NCI-H345 (cell line): ENCODE measurements around the gene TAF6.
"Not testable (repeated sequence)": the region's sequence is repeated elsewhere in the genome, so short reads cannot be mapped to it uniquely, and the experiment has no call there.

Experiments used
- DNase-seq: peaks from one replicate; lab custom pipeline; 2025; lab: John Stamatoyannopoulos, UW

TAF6 gene

GRCh38 chr7:100152404-100152803 lies 33.2 kb upstream of the TAF6 start:
- no peak for DNase-seq

GRCh38 chr7:100148559-100149328 lies 29.6 kb upstream of the TAF6 start, which contains the start of gene LAMTOR4:
Gene LAMTOR4 (plus strand): TSS chr7:100148918. CDS start chr7:100148973, 55 bp downstream.
- DNase-seq = peak; percentile 99

GRCh38 chr7:100148225-100148558 lies 29.0 kb upstream of the TAF6 start:
- no peak for DNase-seq

- DNase-seq = no peak
Observed at GRCh38 chr7:100147278-100147677, 28.1 kb upstream of the TAF6 start.

GRCh38 chr7:100146350-100146749 lies 27.2 kb upstream of the TAF6 start:
- not testable (repeated sequence) for DNase-seq

GRCh38 chr7:100142461-100142860 lies 23.3 kb upstream of the TAF6 start:
- DNase-seq = no peak

GRCh38 chr7:100141555-100141949 lies 22.4 kb upstream of the TAF6 start:
- no peak for DNase-seq

GRCh38 chr7:100137851-100138760 lies 18.9 kb upstream of the TAF6 start:
- DNase-seq = no peak

- peak; percentile 66 for DNase-seq
Observed at GRCh38 chr7:100132697-100133151, 13.6 kb upstream of the TAF6 start.

GRCh38 chr7:100132126-100132525 lies 13.0 kb upstream of the TAF6 start:
- no peak for DNase-seq

GRCh38 chr7:100130608-100131453 lies 11.7 kb upstream of the TAF6 start:
- DNase-seq = peak; percentile 77

- not testable (repeated sequence) for DNase-seq
Observed at GRCh38 chr7:100130220-100130607, 11.1 kb upstream of the TAF6 start.

- no peak for DNase-seq
Observed at GRCh38 chr7:100128637-100128963, 9.4 kb upstream of the TAF6 start.

- no peak for DNase-seq
Observed at GRCh38 chr7:100127866-100128636, 8.9 kb upstream of the TAF6 start.

GRCh38 chr7:100126931-100127865 lies 8.0 kb upstream of the TAF6 start, which contains the start of gene MBLAC1:
Gene MBLAC1 (plus strand): TSS chr7:100126967. CDS start chr7:100127396, 429 bp downstream.
- DNase-seq = peak; percentile 89

- no peak for DNase-seq
Observed at GRCh38 chr7:100126239-100126930, 7.2 kb upstream of the TAF6 start.

- no peak for DNase-seq
Observed at GRCh38 chr7:100124301-100125230, 5.4 kb upstream of the TAF6 start.

GRCh38 chr7:100122568-100122967 lies 3.4 kb upstream of the TAF6 start:
- no peak for DNase-seq
